ENCODE data around the gene PTS. TPM values are rescaled to one million over a fixed set of nuclear protein-coding genes. Genes with fewer than 3 reads are reported as not detected.

Gene PTS
- total and polyA plus RNA-seq, 4 donors, result 11.3 to 106 (median 49.5) TPM

DNA sequence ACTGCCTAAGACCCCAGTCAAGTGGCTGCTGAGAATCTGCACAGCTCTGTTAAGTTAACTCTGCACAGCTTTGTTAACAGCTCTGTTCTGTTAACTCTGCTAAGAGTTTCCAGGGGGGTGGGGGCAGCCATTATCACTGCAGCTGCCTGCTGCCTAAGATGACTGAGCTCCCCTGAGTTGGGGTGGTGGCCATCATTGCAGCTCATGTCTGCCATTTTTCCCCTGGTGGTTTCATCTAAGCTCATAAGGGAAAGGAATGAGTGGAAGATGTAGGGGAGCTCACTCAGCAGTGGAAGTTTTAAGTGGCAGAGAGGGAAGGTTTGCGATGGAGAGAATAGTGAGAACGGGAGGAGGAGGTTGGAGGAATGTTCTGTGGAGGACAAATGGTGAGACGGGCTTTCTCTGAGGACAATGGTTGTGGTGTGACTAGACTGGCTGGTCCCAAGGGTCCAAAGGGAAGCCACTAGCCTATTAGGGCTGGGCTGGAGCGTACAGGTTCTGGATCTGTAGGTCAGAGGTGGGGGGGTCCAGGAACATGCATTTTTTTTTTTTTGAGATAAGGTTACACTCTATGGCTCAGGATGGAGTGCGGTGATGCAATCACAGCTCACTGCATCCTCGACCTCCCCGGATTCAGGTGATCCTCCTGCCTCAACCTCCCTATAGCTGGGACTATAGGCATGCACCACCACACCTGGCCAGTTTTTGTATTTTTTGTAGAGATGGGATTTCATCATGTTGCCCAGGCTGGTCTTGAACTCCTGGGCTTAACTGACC, 48.0 kb downstream of the PTS start:
- H3K27me3 ChIP-seq (ENCODE audit: control insufficient read depth in 4 of 4, insufficient read depth in 4 of 4, low read length in 3 of 4), result no peaks in the 10 kb centered on the region
- H3K4me1 ChIP-seq (ENCODE audit: control insufficient read depth in 4 of 4, insufficient read depth in 4 of 4, low read length in 3 of 4), result peaks cover 0 to 4% (median 2%) of the 10 kb centered on the region in 4 donors
- no peak for TF ChIP-seq FOXA1 (IDR thresholded peaks at IDR 0.05)
- no peak for TF ChIP-seq HNF4G (IDR thresholded peaks at IDR 0.05)
- no peak for TF ChIP-seq JUND (IDR thresholded peaks at IDR 0.05)
- no peak for TF ChIP-seq RXRA (IDR thresholded peaks at IDR 0.05)
- 97% methylated on average over 7 of the region's 7 CpGs for WGBS
- H3K27ac ChIP-seq (ENCODE audit: low read depth in 1 of 2, low read length in 2 of 2), result no peak overlapping the region
- H3K4me3 ChIP-seq (ENCODE audit: low read depth in 1 of 3, low read length in 3 of 3), result no peak overlapping the region
- no peaks in the 10 kb centered on the region for H3K9me3 ChIP-seq (ENCODE audit: control insufficient read depth in 4 of 4, low read length in 3 of 4)
- H3K36me3 ChIP-seq (ENCODE audit: control insufficient read depth in 4 of 4, insufficient read depth in 3 of 4, low read depth in 1 of 4, low read length in 3 of 4), result no peaks in the 10 kb centered on the region
- no peak for DNase-seq (ENCODE audit: low spot score)
- H3K9ac ChIP-seq (ENCODE audit: low read depth in 1 of 2, low read length in 2 of 2), result no peak overlapping the region

DNA sequence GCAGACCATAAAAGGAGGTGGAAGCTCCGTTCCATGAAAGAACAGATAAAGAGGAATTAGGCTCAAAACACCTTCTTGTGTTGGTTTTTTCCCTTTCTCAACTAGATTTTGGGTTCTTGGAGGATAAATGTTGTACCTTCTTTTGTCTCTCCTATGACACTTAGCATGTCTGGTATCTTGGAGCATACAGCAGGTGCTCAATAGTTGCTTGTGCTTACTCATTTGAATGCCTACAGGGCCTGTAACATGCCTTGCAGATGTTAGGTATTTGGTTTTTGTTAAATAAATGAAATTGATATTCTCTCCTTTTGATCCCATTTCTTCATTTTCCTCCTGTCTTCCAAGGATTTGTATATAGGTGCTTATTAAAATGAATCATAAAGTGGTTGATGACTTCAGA, 50.8 kb downstream of the PTS start:
- DNase-seq (ENCODE audit: low spot score), result no peak
- H3K27me3 ChIP-seq (ENCODE audit: control insufficient read depth in 4 of 4, insufficient read depth in 4 of 4, low read length in 3 of 4), result no peaks in the 10 kb centered on the region
- no peak overlapping the region for H3K4me3 ChIP-seq (ENCODE audit: low read depth in 1 of 3, low read length in 3 of 3)
- TF ChIP-seq RAD21 (IDR thresholded peaks at IDR 0.05), result no peak
- no peak for TF ChIP-seq TAF1 (conservative IDR thresholded peaks at IDR 0.05)
- TF ChIP-seq NR2F2 (IDR thresholded peaks at IDR 0.05), result no peak
- TF ChIP-seq, protein P1, sequence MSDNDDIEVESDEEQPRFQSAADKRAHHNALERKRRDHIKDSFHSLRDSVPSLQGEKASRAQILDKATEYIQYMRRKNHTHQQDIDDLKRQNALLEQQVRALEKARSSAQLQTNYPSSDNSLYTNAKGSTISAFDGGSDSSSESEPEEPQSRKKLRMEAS (IDR thresholded peaks at IDR 0.05), result no peak
- TF ChIP-seq YY1 (IDR thresholded peaks at IDR 0.05), result no peak
- TF ChIP-seq FOXA2 (IDR thresholded peaks at IDR 0.05), result no peak
- TF ChIP-seq EGR1 (IDR thresholded peaks at IDR 0.05; ENCODE audit: low read depth in 2 of 2), result no peak
- TF ChIP-seq, protein P2, sequence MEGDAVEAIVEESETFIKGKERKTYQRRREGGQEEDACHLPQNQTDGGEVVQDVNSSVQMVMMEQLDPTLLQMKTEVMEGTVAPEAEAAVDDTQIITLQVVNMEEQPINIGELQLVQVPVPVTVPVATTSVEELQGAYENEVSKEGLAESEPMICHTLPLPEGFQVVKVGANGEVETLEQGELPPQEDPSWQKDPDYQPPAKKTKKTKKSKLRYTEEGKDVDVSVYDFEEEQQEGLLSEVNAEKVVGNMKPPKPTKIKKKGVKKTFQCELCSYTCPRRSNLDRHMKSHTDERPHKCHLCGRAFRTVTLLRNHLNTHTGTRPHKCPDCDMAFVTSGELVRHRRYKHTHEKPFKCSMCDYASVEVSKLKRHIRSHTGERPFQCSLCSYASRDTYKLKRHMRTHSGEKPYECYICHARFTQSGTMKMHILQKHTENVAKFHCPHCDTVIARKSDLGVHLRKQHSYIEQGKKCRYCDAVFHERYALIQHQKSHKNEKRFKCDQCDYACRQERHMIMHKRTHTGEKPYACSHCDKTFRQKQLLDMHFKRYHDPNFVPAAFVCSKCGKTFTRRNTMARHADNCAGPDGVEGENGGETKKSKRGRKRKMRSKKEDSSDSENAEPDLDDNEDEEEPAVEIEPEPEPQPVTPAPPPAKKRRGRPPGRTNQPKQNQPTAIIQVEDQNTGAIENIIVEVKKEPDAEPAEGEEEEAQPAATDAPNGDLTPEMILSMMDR (IDR thresholded peaks at IDR 0.05; ENCODE audit: low read depth, low read length, missing input control), result no peak
- TF ChIP-seq JUND (IDR thresholded peaks at IDR 0.05), result no peak
- no peak for TF ChIP-seq GABPA (IDR thresholded peaks at IDR 0.05 in 1 of 2, conservative IDR thresholded peaks at IDR 0.05 in 1 of 2)
- TF ChIP-seq FOXA1 (IDR thresholded peaks at IDR 0.05), result no peak
- TF ChIP-seq, protein P3, sequence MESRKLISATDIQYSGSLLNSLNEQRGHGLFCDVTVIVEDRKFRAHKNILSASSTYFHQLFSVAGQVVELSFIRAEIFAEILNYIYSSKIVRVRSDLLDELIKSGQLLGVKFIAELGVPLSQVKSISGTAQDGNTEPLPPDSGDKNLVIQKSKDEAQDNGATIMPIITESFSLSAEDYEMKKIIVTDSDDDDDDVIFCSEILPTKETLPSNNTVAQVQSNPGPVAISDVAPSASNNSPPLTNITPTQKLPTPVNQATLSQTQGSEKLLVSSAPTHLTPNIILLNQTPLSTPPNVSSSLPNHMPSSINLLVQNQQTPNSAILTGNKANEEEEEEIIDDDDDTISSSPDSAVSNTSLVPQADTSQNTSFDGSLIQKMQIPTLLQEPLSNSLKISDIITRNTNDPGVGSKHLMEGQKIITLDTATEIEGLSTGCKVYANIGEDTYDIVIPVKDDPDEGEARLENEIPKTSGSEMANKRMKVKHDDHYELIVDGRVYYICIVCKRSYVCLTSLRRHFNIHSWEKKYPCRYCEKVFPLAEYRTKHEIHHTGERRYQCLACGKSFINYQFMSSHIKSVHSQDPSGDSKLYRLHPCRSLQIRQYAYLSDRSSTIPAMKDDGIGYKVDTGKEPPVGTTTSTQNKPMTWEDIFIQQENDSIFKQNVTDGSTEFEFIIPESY (IDR thresholded peaks at IDR 0.05), result no peak
- no peak for TF ChIP-seq RXRA (IDR thresholded peaks at IDR 0.05)
- no peak for TF ChIP-seq SP1 (IDR thresholded peaks at IDR 0.05)
- TF ChIP-seq, protein P4, sequence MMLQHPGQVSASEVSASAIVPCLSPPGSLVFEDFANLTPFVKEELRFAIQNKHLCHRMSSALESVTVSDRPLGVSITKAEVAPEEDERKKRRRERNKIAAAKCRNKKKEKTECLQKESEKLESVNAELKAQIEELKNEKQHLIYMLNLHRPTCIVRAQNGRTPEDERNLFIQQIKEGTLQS (IDR thresholded peaks at IDR 0.05), result no peak
- TF ChIP-seq, protein P5, sequence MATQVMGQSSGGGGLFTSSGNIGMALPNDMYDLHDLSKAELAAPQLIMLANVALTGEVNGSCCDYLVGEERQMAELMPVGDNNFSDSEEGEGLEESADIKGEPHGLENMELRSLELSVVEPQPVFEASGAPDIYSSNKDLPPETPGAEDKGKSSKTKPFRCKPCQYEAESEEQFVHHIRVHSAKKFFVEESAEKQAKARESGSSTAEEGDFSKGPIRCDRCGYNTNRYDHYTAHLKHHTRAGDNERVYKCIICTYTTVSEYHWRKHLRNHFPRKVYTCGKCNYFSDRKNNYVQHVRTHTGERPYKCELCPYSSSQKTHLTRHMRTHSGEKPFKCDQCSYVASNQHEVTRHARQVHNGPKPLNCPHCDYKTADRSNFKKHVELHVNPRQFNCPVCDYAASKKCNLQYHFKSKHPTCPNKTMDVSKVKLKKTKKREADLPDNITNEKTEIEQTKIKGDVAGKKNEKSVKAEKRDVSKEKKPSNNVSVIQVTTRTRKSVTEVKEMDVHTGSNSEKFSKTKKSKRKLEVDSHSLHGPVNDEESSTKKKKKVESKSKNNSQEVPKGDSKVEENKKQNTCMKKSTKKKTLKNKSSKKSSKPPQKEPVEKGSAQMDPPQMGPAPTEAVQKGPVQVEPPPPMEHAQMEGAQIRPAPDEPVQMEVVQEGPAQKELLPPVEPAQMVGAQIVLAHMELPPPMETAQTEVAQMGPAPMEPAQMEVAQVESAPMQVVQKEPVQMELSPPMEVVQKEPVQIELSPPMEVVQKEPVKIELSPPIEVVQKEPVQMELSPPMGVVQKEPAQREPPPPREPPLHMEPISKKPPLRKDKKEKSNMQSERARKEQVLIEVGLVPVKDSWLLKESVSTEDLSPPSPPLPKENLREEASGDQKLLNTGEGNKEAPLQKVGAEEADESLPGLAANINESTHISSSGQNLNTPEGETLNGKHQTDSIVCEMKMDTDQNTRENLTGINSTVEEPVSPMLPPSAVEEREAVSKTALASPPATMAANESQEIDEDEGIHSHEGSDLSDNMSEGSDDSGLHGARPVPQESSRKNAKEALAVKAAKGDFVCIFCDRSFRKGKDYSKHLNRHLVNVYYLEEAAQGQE (IDR thresholded peaks at IDR 0.05), result no peak
- no peak for TF ChIP-seq HNF4A (conservative IDR thresholded peaks at IDR 0.05)
- TF ChIP-seq HNF4G (IDR thresholded peaks at IDR 0.05), result no peak
- H3K9ac ChIP-seq (ENCODE audit: low read depth in 1 of 2, low read length in 2 of 2), result no peak overlapping the region
- peaks cover 0 to 5% (median 5%) of the 10 kb centered on the region in 4 donors for H3K4me1 ChIP-seq (ENCODE audit: control insufficient read depth in 4 of 4, insufficient read depth in 4 of 4, low read length in 3 of 4)
- H3K27ac ChIP-seq (ENCODE audit: low read depth in 1 of 2, low read length in 2 of 2), result no peak overlapping the region
- WGBS, result 82% methylated on average over 1 of the region's 1 CpG
- H3K9me3 ChIP-seq (ENCODE audit: control insufficient read depth in 4 of 4, low read length in 3 of 4), result no peaks in the 10 kb centered on the region
- no peaks in the 10 kb centered on the region for H3K36me3 ChIP-seq (ENCODE audit: control insufficient read depth in 4 of 4, insufficient read depth in 3 of 4, low read depth in 1 of 4, low read length in 3 of 4)

Measured in liver (tissue), 9 donors.